Measurements from ENCODE around the gene PRSS12.
"Not testable (repeated sequence)": the region's sequence is repeated elsewhere in the genome, so short reads cannot be mapped to it uniquely, and the experiment has no call there.

Gene PRSS12

DNA sequence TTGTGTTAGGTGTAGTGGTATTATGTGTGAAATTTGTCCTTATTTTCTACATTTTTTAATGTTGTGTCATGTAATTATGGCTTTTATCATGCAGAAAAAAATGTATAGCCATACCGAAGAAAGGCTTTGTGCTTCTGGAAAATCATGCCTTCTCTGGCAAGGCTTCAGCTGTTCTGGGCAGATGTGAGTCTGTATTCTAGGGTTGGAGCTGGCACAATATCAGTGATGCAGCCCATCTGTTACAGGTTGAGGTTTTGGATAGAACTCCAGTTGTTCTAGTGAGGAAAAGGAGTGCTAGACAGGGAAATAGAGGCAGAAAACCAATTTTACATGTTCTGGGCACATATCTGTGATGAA, 44.8 kb upstream of the PRSS12 start:
- Histone ChIP-seq H3K4me3 (ENCODE audit: low read length) (no peak overlapping the region), H3K4me2 (ENCODE audit: low read length) (no peak overlapping the region), H3K36me3 (replicated peaks; ENCODE audit: low read depth, low read length) (no peaks in the 10 kb centered on the region), H3K79me2 (ENCODE audit: low read length) (no peaks in the 10 kb centered on the region), H3K4me1 (ENCODE audit: low read length) (peaks cover 24% of the 10 kb centered on the region), H3K9me3 (ENCODE audit: insufficient read depth, low read length) (no peaks in the 10 kb centered on the region), H2AFZ (ENCODE audit: low read depth, low read length) (no peak overlapping the region), H3K27me3 (ENCODE audit: low read depth, low read length) (no peaks in the 10 kb centered on the region), H3K27ac (ENCODE audit: low read length) (peak overlapping the region; percentile 3; the same call in 1 of the 2 replicates), H3K9ac (ENCODE audit: low read length) (no peak overlapping the region), H4K20me1 (ENCODE audit: insufficient read depth, low read length) (no peaks in the 10 kb centered on the region)
- TF ChIP-seq, protein P1, sequence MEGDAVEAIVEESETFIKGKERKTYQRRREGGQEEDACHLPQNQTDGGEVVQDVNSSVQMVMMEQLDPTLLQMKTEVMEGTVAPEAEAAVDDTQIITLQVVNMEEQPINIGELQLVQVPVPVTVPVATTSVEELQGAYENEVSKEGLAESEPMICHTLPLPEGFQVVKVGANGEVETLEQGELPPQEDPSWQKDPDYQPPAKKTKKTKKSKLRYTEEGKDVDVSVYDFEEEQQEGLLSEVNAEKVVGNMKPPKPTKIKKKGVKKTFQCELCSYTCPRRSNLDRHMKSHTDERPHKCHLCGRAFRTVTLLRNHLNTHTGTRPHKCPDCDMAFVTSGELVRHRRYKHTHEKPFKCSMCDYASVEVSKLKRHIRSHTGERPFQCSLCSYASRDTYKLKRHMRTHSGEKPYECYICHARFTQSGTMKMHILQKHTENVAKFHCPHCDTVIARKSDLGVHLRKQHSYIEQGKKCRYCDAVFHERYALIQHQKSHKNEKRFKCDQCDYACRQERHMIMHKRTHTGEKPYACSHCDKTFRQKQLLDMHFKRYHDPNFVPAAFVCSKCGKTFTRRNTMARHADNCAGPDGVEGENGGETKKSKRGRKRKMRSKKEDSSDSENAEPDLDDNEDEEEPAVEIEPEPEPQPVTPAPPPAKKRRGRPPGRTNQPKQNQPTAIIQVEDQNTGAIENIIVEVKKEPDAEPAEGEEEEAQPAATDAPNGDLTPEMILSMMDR (IDR thresholded peaks at IDR 0.05; ENCODE audit: low read depth, low read length) = no peak
- TF ChIP-seq EZH2phosphoT487 (IDR thresholded peaks at IDR 0.05; ENCODE audit: low read depth) = no peak

DNA sequence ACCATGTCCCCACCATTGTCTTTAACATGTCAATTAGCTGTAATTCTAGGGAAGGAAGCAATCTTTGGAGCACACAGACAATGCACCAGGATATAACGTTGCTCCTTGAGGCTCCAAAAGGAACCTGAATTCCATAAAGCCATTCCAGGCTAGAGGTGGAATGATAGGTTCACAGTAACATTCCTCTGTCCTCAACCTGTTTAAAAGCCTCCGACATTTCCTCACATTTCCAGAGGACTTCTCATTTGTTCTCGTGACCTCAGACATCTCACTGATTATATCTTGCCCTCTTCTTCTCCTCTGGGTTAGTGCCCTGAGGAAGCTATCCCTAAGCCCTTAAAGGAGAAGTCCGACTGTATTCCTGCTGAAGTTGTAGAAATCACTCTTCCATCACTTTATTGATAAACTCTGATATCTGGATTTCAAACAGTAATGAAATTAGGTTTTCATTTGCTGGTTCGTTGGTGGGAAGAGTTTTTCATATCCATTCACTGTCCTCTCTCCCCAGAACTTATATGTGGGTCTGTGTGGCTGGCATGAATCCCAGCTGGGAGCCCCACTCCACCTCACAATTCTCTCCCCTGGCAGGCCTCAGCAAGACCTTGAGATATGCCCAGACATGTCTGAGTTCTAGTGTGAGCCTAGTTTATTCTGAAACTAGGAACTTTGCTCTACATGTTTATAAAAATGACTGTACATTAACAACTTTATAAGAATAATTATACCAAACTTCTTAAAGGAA, 44.2 kb upstream of the PRSS12 start:
- no peak overlapping the region for H3K9ac ChIP-seq (ENCODE audit: low read length)
- no peaks in the 10 kb centered on the region for H3K27me3 ChIP-seq (ENCODE audit: low read depth, low read length)
- no peak overlapping the region for H3K4me3 ChIP-seq (ENCODE audit: low read length)
- H3K27ac ChIP-seq (ENCODE audit: low read length) = 0 out of 2 replicates have a peak overlapping the region, but pooled peaks have one; percentile 3
- H3K4me1 ChIP-seq (ENCODE audit: low read length) = peaks cover 24% of the 10 kb centered on the region
- no peak overlapping the region for H2AFZ ChIP-seq (ENCODE audit: low read depth, low read length)
- H3K79me2 ChIP-seq (ENCODE audit: low read length) = no peaks in the 10 kb centered on the region
- H4K20me1 ChIP-seq (ENCODE audit: insufficient read depth, low read length) = no peaks in the 10 kb centered on the region
- H3K9me3 ChIP-seq (ENCODE audit: insufficient read depth, low read length) = no peaks in the 10 kb centered on the region
- H3K36me3 ChIP-seq (replicated peaks; ENCODE audit: low read depth, low read length) = no peaks in the 10 kb centered on the region
- H3K4me2 ChIP-seq (ENCODE audit: low read length) = no peak overlapping the region
- TF ChIP-seq, protein P1 (IDR thresholded peaks at IDR 0.05; ENCODE audit: low read depth, low read length) = no peak
- TF ChIP-seq EZH2phosphoT487 (IDR thresholded peaks at IDR 0.05; ENCODE audit: low read depth) = no peak

- no peaks in the 10 kb centered on the region for H3K9me3 ChIP-seq (ENCODE audit: insufficient read depth, low read length)
- H3K4me2 ChIP-seq (ENCODE audit: low read length) = no peak overlapping the region
- H3K4me1 ChIP-seq (ENCODE audit: low read length) = peaks cover 21% of the 10 kb centered on the region
- H3K79me2 ChIP-seq (ENCODE audit: low read length) = no peaks in the 10 kb centered on the region
- no peaks in the 10 kb centered on the region for H4K20me1 ChIP-seq (ENCODE audit: insufficient read depth, low read length)
- H3K4me3 ChIP-seq (ENCODE audit: low read length) = no peak overlapping the region
- H3K9ac ChIP-seq (ENCODE audit: low read length) = no peak overlapping the region
- H3K27ac ChIP-seq (ENCODE audit: low read length) = no peak overlapping the region
- TF ChIP-seq, protein P1 (IDR thresholded peaks at IDR 0.05; ENCODE audit: low read depth, low read length) = no peak
- H3K36me3 ChIP-seq (replicated peaks; ENCODE audit: low read depth, low read length) = no peaks in the 10 kb centered on the region
- H3K27me3 ChIP-seq (ENCODE audit: low read depth, low read length) = no peaks in the 10 kb centered on the region
- H2AFZ ChIP-seq (ENCODE audit: low read depth, low read length) = no peak overlapping the region
These were observed 42.3 kb upstream of the PRSS12 start for GRCh38 chr4:118395057-118395644.

DNA sequence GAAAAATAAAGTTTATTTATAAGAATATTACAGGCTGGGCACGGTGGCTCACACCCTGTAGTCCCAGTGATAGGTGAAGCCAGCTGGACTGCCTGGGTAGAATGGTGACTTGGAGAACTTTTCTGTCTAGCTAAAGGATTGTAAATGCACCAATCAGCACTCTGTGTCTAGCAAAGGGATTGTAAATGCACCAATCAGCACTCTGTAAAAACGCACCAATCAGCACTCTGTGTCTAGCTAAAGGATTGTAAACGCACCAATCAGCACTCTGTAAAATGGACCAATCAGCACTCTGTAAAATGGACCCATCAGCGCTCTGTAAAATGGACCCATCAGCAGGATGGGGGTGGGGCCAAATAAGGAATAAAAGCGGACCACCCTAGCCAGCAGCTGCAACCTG, 39.7 kb upstream of the PRSS12 start:
- not testable (repeated sequence) for H3K36me3 ChIP-seq (replicated peaks; ENCODE audit: low read depth, low read length); H3K27me3 ChIP-seq (ENCODE audit: low read depth, low read length); H3K4me1 ChIP-seq (ENCODE audit: low read length); H3K79me2 ChIP-seq (ENCODE audit: low read length); H3K9me3 ChIP-seq (ENCODE audit: insufficient read depth, low read length); H3K4me3 ChIP-seq (ENCODE audit: low read length); H4K20me1 ChIP-seq (ENCODE audit: insufficient read depth, low read length); H3K9ac ChIP-seq (ENCODE audit: low read length); H2AFZ ChIP-seq (ENCODE audit: low read depth, low read length); H3K4me2 ChIP-seq (ENCODE audit: low read length); H3K27ac ChIP-seq (ENCODE audit: low read length)
